Adrenal gland (tissue), 5 donors: ENCODE results near the gene OR9A2.

Source experiments
- POLR2A ChIP-seq, 2 donors: fragments of 450-650 bp; IDR thresholded peaks; one replicate each; pipeline ENCODE4 v1.6.1; 2017; ENCODE audit warnings: antibody characterized with exemption in 2 of 2, mild to moderate bottlenecking in 2 of 2, moderate library complexity in 1 of 2
- TF ChIP-seq, protein P1 (sequence below), 6 experiments: fragments of 450-650 bp in 4 of 6; fragments of 200-600 bp in 2 of 6; sonication (generic) in 1 of 6; IDR thresholded peaks; 1 replicate in 5 of 6; 2 replicates in 1 of 6; pipeline versions ENCODE4 v1.5.1 to v1.8.0; 2016 to 2021; ENCODE audit warnings: antibody characterized with exemption in 6 of 6, mild to moderate bottlenecking in 2 of 6, moderate library complexity in 1 of 6
- donor health status: DM: no; HTN: no; CAD: no.

DNA sequence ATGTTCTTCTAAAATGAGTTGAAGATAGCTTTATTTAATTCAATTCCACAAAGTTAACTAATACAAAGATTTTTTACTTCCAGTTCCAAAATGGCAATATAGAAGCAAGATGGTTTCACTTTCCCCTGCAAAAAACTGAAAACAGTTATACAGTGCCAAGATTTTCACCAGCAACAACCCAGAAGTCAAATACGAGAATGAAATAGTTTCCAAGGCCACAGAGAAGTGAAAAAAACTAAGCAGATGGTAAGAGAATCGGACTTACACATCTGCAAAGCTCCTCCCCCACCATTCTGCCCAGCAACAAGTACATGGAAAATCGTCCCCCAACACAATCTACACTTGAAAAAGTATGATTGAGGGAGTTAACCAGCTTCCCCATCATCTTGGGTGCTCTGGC lies 34.5 kb downstream of the OR9A2 start:
- TF ChIP-seq POLR2A (IDR thresholded peaks at IDR 0.05) = no peak
- TF ChIP-seq, protein P1, sequence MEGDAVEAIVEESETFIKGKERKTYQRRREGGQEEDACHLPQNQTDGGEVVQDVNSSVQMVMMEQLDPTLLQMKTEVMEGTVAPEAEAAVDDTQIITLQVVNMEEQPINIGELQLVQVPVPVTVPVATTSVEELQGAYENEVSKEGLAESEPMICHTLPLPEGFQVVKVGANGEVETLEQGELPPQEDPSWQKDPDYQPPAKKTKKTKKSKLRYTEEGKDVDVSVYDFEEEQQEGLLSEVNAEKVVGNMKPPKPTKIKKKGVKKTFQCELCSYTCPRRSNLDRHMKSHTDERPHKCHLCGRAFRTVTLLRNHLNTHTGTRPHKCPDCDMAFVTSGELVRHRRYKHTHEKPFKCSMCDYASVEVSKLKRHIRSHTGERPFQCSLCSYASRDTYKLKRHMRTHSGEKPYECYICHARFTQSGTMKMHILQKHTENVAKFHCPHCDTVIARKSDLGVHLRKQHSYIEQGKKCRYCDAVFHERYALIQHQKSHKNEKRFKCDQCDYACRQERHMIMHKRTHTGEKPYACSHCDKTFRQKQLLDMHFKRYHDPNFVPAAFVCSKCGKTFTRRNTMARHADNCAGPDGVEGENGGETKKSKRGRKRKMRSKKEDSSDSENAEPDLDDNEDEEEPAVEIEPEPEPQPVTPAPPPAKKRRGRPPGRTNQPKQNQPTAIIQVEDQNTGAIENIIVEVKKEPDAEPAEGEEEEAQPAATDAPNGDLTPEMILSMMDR (IDR thresholded peaks at IDR 0.05) = no peak
